WERI-Rb-1 (cell line): ENCODE data around the gene DTYMK.

Source experiments
- DNase-seq: peaks from one replicate; pipeline ENCODE4 v3.0.0-alpha.2; 2020
- H3K27ac ChIP-seq: fragments of 250-450 bp; sonication (Bioruptor Pico); 2 replicates; pipeline ENCODE4 v1.5.1; 2020; ENCODE audit warnings: mild to moderate bottlenecking, moderate library complexity
- H3K27me3 ChIP-seq: fragments of 250-450 bp; sonication (Bioruptor Pico); 2 replicates; pipeline ENCODE4 v1.5.1; 2021; ENCODE audit warnings: mild to moderate bottlenecking, low read depth, moderate library complexity; ENCODE audit not compliant: insufficient read depth, severe bottlenecking
- H3K36me3 ChIP-seq: fragments of 250-450 bp; sonication (Bioruptor Pico); 2 replicates; pipeline ENCODE4 v1.5.1; 2020; ENCODE audit warnings: mild to moderate bottlenecking, moderate library complexity
- H3K4me3 ChIP-seq: 2 replicates; pipeline ENCODE4 v1.5.1; 2011; ENCODE audit warnings: low read depth, mild to moderate bottlenecking, control low read depth, low read length
- H3K9me3 ChIP-seq: fragments of 250-450 bp; sonication (Bioruptor Pico); 2 replicates; pipeline ENCODE4 v1.5.1; 2021; ENCODE audit warnings: mild to moderate bottlenecking, moderate library complexity; ENCODE audit not compliant: severe bottlenecking
- TF ChIP-seq, protein P1 (sequence below): IDR thresholded peaks from 2 replicates; pipeline ENCODE4 v1.5.1; 2011; ENCODE audit warnings: low read depth, mild to moderate bottlenecking, control low read depth, inconsistent platforms, low read length

The DTYMK gene

DNA sequence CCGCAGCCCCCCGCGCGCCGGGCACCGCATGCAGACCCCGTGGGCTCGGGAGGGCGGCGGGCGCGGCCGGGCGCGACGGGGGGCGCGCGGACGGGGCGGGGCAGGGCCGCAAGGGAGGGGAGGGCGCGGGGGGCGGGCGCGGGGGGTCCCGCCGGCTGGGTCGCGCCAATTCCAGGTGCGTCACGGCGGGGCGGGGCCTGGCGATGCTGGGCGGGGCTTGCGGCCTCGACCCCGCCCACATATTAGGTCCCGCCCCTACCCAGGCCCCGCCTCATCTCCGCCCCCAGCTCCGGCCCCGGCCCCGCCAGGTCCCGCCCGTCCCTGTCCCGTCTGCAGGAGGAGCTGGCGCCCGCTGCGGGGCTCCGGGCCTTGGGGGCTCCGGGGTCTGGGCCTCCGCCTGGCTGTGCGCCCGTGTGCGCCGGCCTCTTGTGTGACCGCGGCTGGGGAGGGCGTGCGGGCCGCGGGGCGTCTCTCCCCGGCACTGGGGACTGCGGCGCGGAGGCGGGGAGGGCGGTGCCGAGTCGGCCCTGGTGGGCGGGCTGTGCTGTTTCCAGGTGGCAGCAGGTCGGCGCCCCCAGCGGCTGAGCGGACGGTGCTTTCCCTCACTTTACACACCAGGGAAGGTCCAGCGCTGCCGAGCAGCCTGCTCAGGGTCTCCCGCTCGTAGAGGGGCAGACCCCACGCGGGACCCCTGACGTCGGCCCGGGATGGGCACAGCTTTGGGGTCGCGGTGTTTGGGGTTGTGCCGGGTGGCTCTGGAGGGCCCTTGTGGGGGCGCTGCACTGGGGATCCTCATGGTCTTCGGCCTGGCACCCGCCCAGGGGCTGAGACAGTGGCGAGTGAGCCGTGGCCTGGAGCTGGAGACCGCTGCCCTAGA is 15.8 kb upstream of the DTYMK start:
- no peaks in the 10 kb centered on the region for H3K27me3 ChIP-seq
- TF ChIP-seq, protein P1, sequence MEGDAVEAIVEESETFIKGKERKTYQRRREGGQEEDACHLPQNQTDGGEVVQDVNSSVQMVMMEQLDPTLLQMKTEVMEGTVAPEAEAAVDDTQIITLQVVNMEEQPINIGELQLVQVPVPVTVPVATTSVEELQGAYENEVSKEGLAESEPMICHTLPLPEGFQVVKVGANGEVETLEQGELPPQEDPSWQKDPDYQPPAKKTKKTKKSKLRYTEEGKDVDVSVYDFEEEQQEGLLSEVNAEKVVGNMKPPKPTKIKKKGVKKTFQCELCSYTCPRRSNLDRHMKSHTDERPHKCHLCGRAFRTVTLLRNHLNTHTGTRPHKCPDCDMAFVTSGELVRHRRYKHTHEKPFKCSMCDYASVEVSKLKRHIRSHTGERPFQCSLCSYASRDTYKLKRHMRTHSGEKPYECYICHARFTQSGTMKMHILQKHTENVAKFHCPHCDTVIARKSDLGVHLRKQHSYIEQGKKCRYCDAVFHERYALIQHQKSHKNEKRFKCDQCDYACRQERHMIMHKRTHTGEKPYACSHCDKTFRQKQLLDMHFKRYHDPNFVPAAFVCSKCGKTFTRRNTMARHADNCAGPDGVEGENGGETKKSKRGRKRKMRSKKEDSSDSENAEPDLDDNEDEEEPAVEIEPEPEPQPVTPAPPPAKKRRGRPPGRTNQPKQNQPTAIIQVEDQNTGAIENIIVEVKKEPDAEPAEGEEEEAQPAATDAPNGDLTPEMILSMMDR, result peak; percentile 78
- H3K4me3 ChIP-seq, result peak overlapping the region; percentile 69
- peak; percentile 93 for DNase-seq
- H3K27ac ChIP-seq, result peak overlapping the region; percentile 98
- peaks cover 32% of the 10 kb centered on the region for H3K36me3 ChIP-seq
- peaks cover 2% of the 10 kb centered on the region for H3K9me3 ChIP-seq

DNA sequence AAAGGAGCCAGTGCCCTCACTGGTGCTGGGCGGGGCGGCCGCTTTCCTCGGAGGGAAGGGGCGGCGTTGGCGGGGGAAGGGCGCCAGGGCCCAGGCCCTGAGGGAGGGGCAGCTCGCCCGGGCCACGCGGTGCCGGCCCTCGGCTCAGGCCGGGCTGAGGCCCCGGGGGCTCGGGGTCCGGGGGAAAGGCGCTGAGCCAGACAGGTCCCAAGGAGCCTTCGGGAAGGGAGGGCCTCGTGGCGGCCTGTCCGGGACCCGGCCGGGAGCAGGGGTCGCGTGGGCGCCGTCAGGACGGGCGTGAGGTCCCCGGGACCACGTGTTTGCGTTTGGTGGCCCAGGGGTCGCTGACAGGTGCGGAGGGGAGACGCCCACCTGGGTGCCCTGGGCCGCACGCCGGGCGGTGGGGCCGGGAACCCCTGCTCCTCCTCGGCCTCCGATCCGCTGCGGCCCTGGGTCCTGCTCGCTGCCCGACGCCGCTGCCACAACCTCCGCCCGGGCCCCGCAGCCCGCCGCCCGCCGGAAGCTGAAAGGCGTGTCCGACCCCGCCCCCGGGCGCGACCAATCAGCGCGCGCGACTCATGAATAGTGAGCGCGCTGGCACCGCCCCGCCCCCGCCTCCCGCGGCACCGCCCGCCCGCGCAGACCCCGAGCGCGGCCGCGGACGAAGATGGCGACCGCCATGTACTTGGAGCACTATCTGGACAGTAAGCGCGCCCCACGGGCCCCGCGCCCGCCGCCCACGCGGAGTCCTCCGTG is 15.0 kb upstream of the DTYMK start, which contains the start of gene ING5:
ING5 (plus strand) TSS at position 641 of the 756 bp plus-strand sequence; CDS start at position 668, 27 bp downstream.
- peak within 1 kb of the TSS; percentile 98 for H3K27ac ChIP-seq
- TF ChIP-seq, protein P1, result no peak
- H3K4me3 ChIP-seq, result peak within 1 kb of the TSS; percentile 81
- H3K9me3 ChIP-seq, result peaks cover 2% of the 10 kb centered on the region
- DNase-seq, result peak; percentile 95
- H3K27me3 ChIP-seq, result no peaks in the 10 kb centered on the region
- peaks cover 24% of the 10 kb centered on the region for H3K36me3 ChIP-seq

DNA sequence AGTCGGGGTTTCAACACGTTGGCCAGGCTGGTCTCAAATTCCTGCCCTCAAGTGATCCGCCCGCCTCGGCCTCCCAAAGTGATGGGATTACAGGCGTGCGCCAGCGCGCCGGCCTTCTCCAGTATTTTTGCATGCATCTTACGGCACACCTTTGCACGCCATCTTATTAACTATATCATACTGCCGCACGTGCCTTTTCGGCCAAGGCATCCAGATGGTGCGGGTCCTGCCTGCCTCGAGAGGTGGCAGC is 14.5 kb upstream of the DTYMK start:
- DNase-seq, result no peak
- Histone ChIP-seq H3K27ac (peak overlapping the region; percentile 98), H3K4me3 (peak overlapping the region; percentile 81), H3K9me3 (peaks cover 1% of the 10 kb centered on the region), H3K27me3 (no peaks in the 10 kb centered on the region), H3K36me3 (peaks cover 19% of the 10 kb centered on the region)
- TF ChIP-seq, protein P1, result peak; percentile 52; the same call in 1 of the 2 replicates

DNA sequence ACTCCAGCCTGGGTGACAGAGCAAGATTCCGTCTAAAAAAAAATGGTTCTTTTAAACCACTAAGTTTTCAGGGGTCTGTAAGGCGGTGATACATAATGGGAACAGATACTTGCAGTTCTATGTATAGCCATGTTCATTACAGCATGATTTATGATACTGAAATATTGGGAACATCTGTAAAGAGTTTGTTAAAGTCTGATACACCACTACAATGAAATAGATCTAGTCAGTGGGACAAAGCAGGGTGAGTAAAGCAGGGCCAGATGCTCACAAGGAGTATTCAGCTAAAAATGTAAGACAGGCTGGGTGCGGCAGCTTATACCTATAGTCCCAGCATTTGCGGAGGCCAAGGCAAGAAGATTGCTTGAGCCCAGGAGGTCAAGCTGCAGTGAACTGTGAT is 9.0 kb upstream of the DTYMK start:
- no peaks in the 10 kb centered on the region for H3K9me3 ChIP-seq
- DNase-seq, result no peak
- no peaks in the 10 kb centered on the region for H3K27me3 ChIP-seq
- TF ChIP-seq, protein P1, result no peak
- H3K36me3 ChIP-seq, result peaks cover 13% of the 10 kb centered on the region
- H3K27ac ChIP-seq, result no peak overlapping the region
- no peak overlapping the region for H3K4me3 ChIP-seq

DNA sequence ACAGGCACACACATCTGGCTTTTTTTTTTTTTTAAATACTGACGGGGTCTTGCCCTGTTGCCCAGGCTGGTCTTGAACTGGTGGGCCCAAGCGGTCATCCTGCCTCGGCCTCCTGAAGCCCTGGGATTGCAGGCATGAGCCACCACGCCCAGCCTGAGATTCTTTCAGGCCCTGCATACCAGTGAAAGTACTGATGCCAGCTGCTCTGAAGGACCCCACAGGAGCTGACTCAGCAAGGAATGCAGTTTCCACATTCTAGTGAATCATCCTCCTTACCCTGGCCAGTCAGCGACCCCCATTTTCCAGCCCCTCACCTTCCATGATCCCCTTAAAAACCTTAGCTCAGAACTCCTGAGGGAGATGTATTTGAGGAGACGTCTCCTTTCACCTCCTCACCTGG is 5.8 kb upstream of the DTYMK start:
- no peak overlapping the region for H3K27ac ChIP-seq
- DNase-seq, result no peak
- TF ChIP-seq, protein P1, result no peak

More for the DNA sequence above, 5.8 kb upstream of the DTYMK start:
- Histone ChIP-seq H3K27me3 (no peaks in the 10 kb centered on the region), H3K36me3 (peaks cover 24% of the 10 kb centered on the region), H3K4me3 (no peak overlapping the region), H3K9me3 (no peaks in the 10 kb centered on the region)
